ENCODE data around the gene EFCAB12. TPM values are rescaled to one million over a fixed set of nuclear protein-coding genes. Genes with fewer than 3 reads are reported as not detected.

Gene EFCAB12
- polyA plus RNA-seq, 3 donors: 0.45 to 1.1 (median 0.56) TPM

DNA sequence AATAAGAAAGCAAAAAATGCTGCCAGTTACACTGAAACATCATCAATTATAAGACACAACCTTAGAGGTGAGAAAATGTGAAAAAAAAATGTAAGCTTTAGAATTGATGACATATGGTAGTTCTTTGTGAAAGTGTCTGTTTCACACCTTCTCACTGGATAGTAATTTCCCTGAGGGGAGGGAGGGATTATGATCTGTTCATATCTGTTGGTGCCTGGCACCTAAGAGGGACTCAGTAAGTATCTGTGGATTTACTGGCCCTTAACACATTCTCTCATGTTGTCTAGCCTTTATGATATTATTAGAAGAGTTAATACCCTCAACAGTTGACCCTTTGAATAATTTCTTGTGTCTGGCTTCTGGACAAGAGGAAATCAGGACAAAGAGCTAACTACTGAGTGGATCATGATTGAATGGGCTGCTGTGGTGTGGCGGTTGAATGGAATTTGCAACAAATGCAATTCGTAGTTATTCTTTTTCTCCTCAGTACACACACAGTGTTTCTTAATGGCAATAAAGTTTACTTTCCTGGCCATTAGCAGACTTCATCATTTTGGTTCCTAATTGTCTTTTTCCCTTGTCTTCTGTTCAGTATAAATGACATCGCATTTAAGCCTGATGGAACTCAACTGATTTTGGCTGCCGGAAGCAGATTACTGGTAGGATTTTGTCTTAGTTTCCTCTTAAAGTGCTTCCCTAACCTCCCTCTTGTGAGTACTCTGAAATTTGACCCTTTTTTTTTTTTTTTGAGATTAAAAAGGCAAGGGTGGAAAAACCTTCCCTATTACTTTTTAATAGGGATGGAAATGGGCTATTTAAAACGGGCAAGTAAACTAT lies 21.1 kb upstream of the EFCAB12 start:
- WGBS, 3 donors: 51 to 57% (median 55%) methylated on average over 5 of the region's 5 CpGs
- H3K27ac ChIP-seq (ENCODE audit: low read depth, low read length): no peak overlapping the region

- WGBS, 3 donors: 46 to 95% (median 87%) methylated on average over 18 of the region's 18 CpGs
Measured at GRCh38 chr3:129448186-129448895, 19.9 kb upstream of the EFCAB12 start.

DNA sequence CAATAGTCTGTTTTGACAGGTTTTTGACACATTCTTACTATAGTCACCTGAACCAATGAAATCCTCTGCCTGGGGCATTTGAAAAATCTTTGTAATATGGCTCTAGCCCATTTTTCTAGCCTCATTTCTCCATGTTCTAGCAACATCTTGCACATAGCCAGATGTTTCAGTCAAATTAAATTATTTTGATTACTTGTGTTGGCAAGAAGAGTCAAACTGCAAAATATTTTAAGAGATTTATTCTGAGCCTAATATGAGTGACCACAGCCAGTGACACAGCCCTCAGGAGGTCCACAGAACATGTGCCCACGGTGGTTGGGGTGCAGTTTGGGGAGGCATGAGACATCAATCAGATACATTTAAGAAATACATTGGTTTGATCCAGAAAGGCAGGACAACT lies 18.5 kb upstream of the EFCAB12 start:
- 65 to 84% (median 77%) methylated on average over 1 of the region's 1 CpG for WGBS, 3 donors
- H3K27ac ChIP-seq (ENCODE audit: low read depth, low read length): no peak overlapping the region

More at GRCh38 chr3:129448186-129448895, 19.9 kb upstream of the EFCAB12 start:
- no peak overlapping the region for H3K27ac ChIP-seq (ENCODE audit: low read depth, low read length)

GRCh38 chr3:129445471-129445870 lies 17.0 kb upstream of the EFCAB12 start:
- 41 to 90% (median 72%) methylated on average over 3 of the region's 3 CpGs for WGBS, 3 donors
- H3K27ac ChIP-seq (ENCODE audit: low read depth, low read length): no peak overlapping the region

- peak overlapping the region; percentile 26 for H3K27ac ChIP-seq (ENCODE audit: low read depth, low read length)
Measured at GRCh38 chr3:129442947-129443346, 14.5 kb upstream of the EFCAB12 start.

GRCh38 chr3:129442486-129442885 lies 14.1 kb upstream of the EFCAB12 start:
- H3K27ac ChIP-seq (ENCODE audit: low read depth, low read length): peak overlapping the region; percentile 26
- 51 to 62% (median 52%) methylated on average over 2 of the region's 2 CpGs for WGBS, 3 donors

DNA sequence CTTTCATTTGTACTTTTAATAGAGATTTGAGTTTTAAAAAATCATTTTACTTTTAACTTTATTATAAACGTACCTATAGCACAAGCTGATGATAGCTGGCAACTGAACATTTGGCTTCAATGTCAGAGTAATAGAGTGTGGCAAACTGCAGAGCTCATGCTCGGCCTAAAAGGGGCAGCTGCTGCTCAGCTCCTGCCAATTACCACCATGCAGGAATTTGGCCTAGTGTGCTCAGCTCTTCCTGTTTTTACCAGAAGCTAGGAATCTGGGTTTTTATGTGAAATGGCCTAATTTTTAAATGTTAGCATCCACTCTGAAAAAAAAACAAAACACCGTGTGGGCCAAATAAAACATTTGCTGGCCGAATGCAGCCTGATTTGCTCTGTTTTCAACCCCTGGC lies 13.3 kb upstream of the EFCAB12 start:
- H3K27ac ChIP-seq (ENCODE audit: low read depth, low read length): no peak overlapping the region
- WGBS, 3 donors: 16 to 19% (median 19%) methylated on average over 4 of the region's 4 CpGs

- no peak overlapping the region for H3K27ac ChIP-seq (ENCODE audit: low read depth, low read length)
- WGBS, 3 donors: 31 to 42% (median 32%) methylated on average over 9 of the region's 9 CpGs
Measured at GRCh38 chr3:129441215-129441614, 12.8 kb upstream of the EFCAB12 start.

DNA sequence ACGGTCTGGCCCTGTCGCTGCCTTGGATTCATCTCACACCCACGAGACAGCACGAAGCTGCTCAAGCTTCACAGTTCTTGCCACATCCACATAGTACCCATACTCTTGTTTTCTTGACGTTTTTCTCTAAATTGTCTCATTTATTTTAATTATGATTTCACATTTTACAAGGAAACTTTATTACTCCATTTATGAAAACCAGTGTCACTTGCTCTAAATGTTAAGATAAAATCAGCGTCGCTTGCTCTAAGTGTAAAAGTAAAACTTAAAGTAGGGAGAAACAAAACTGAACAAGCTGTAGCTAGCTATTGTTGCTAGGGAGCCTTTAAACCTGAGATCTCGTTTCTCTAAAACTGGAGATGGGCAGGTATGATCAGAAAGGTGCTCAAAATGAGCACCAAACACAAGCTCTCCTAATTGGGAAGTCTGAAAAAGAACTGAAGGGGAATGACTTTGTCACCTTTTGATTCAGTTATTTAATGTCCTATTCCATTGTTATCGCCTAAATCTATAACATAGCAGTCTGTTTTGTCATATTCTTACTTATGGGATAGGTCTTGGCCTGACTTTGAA lies 12.3 kb upstream of the EFCAB12 start:
- 5 to 9% (median 7%) methylated on average over 9 of the region's 9 CpGs for WGBS, 3 donors
- peak overlapping the region; percentile 1 for H3K27ac ChIP-seq (ENCODE audit: low read depth, low read length)

DNA sequence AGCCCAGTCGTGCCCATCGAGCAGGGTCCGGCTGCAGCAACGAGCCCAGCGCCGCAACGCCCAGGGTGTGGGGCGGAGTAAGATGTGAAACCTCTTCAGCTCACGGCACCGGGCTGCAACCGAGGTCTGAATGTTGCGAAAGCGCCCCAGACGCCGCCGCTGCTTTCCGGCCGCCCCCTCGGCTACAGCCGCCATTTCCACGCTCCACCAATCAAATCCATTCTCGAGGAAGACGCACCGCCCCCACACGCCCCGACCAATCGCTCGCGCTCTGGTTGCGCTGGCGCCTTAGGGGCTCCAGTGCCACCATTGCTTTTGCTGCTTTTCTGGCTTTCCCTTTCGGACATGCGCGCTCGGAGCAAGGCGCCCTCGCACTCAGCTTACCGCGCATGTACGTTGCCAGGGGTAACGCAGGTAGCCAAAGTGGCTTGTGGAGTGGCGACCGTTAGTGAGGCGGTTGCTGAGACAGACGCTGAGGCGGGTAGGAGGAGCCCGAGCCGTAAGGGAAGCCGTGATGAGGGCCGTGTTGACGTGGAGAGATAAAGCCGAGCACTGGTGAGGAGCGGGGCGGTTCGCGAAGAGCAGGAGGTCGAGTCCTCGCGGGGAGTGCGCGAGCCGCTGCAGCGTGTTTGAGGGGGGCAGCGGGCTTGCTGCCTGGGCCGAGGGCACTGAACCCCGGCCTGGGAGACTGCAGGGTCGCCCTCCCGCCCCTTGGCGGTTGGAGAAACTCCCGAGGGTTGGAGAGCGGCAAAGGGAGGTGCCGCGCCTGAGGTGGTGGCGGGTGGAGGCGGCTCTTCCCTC lies 11.6 kb upstream of the EFCAB12 start, which contains the start of the genes IFT122 and MBD4:
Gene IFT122 (plus strand): TSS at position 408 of the 801 bp plus-strand sequence. CDS start 107 bp downstream, at position 515.
Gene MBD4 (minus strand): TSS at position 132 of the 801 bp plus-strand sequence. CDS start 115 bp downstream, at position 17.
- H3K27ac ChIP-seq (ENCODE audit: low read depth, low read length): peak within 1 kb of the TSS; percentile 1
- 0 to 1% (median 0%) methylated on average over 69 to 75 of the region's 75 CpGs for WGBS, 3 donors

- H3K27ac ChIP-seq (ENCODE audit: low read depth, low read length): no peak overlapping the region
- WGBS, 3 donors: 0 to 1% (median 1%) methylated on average over 17 of the region's 17 CpGs
Measured at GRCh38 chr3:129439226-129439816, 10.9 kb upstream of the EFCAB12 start.

DNA sequence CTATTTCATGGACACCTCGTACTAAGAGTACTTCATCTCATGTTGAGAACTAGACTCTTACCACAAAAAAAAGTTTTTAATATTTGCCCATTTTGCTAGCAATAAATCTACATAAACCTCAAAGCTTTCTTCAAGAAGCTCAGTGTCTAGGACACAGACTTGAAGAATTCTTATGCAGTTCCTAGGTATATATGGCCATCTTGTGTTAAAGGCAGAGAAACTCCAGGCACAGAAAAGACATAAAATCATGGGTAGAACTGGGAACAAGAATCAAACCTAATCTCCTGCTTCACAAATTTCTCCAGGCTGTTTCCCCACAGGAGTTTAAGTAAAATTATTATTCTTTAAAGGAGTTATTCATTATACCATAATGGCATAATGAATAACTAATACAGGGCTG lies 6.9 kb upstream of the EFCAB12 start:
- no peak overlapping the region for H3K27ac ChIP-seq (ENCODE audit: low read depth, low read length)
- 78 to 82% (median 79%) methylated on average over 1 of the region's 1 CpG for WGBS, 3 donors

DNA sequence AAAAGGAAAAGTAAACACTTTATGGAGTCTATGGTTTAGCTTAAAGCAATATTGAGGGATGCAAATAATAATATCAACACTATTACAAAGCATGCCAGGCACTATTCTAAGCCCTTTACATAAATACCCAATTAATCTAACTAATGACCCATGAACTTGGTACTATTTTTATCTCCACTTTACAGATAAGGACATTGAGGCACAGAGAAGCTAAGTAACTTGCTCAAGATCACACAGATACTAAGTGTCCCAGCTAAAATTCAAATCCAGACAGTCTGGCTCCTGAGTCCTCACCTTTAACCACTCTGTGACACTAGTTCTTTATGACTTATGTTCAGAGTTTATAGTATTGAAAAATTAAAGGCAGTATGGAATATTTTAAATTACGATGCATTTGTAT lies 5.7 kb upstream of the EFCAB12 start:
- no peak overlapping the region for H3K27ac ChIP-seq (ENCODE audit: low read depth, low read length)
- WGBS, 3 donors: 94 to 97% (median 96%) methylated on average over 1 of the region's 1 CpG

DNA sequence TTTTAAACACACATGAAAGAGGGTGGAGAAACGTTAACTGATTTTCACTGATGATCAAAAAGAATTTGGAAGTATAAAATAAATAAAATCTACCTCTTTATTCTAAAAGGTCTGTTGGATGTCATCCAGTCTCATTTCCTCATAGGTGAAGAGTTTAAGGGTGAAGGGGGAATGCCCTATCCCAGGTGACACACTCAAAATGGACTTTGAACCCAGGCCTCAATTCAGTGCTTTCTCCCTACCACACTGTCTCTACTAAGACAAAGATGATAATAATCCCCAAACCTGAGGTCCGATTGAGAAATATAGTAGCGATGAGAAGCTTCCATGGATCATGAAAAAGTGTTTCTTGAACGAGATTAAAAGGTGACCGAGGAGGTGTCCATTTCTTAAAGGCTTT lies 5.1 kb upstream of the EFCAB12 start:
- 82 to 95% (median 92%) methylated on average over 5 of the region's 5 CpGs for WGBS, 3 donors

DNA sequence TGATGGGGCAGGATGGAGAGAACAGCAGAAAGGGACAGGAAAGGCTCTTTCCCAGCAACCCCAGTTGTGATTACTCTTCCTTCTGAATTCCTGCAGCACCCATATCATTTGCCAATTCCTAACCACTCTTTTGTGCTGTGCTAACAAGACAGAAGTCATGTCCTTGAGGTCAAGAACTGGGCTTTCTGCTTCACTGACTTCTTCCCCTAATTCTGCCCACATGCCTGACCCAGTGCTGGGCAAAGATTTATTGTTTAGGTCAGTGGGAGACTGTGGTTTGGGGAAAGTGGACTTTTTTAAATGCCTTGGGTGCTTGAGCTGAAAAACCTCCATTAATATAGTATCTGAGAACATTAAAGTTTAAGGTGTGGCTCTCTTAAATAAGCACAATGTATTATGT lies 4.2 kb upstream of the EFCAB12 start:
- H3K27ac ChIP-seq (ENCODE audit: low read depth, low read length): no peak overlapping the region

More for the DNA sequence above, 5.1 kb upstream of the EFCAB12 start:
- no peak overlapping the region for H3K27ac ChIP-seq (ENCODE audit: low read depth, low read length)

DNA sequence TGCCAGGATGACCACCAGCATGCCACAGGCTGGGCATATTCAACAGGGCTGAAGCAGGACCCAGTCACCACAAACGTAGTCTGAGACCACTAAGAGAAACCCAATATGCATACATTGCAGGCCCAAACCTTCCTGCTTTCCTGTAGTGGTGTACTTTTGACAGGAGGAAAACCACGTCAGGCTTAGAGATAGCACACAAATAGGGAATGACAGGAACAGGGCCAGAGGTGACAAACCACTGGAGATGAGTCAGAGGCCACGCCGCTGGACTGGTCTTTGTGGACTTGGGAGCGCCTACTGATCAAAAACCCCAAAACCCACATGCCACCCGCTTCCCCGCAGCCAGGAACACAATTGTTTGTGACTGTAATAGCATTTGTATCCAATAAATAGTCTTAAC lies 3.6 kb upstream of the EFCAB12 start:
- 76 to 93% (median 79%) methylated on average over 7 of the region's 7 CpGs for WGBS, 3 donors
- H3K27ac ChIP-seq (ENCODE audit: low read depth, low read length): no peak overlapping the region

DNA sequence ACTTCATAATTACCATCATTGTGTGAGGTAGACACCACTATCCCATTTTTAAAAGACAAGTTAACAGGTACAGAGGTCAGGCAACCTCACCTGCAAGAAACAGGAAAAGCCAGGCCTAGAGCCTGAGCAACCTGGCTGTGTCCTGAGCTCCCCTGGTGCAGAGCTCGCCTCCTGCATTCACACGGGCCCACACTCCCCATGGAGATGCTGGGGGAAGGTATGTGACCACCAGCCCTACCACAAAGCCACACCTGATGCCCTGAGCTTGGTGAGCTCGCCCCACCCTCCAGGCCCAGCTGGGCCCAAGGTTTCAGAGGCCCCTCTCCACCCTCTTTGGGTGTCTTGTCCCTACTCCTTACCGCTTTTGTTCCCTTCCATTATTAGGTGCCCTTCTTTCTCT lies 1.2 kb upstream of the EFCAB12 start:
- WGBS, 3 donors: 83 to 87% (median 85%) methylated on average over 4 of the region's 4 CpGs
- H3K27ac ChIP-seq (ENCODE audit: low read depth, low read length): no peak overlapping the region

DNA sequence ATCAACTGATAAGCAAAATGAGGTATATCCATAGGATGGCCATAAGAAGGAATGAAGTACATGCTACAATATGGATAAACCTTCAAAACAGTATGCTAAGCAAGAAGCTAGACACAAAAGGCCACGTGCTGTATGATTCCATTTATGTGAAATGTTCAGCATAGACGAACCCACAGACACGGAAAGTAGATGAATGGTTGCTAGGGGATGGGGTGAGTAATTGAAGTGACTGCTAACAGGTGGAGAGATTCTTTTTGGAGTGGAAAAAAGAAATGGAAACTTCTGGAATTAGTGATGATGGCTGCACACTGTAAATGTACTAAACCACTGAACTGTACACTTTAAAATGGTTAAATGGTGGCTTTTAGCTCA lies 630 bp upstream of the EFCAB12 start:
- H3K27ac ChIP-seq (ENCODE audit: low read depth, low read length): no peak overlapping the region
- 77 to 84% (median 81%) methylated on average over 3 of the region's 3 CpGs for WGBS, 3 donors
